22Rv1 (cell line): ENCODE measurements around the gene CEL.
A peak's percentile ranks its signal among the peaks of the same experiment; 100 is the strongest.
"Not testable (repeated sequence)": the region's sequence is repeated elsewhere in the genome, so short reads cannot be mapped to it uniquely, and the experiment has no call there.

Experiments
- H3K27ac ChIP-seq: fragments of 450-650 bp; 2 replicates; pipeline ENCODE4 v1.5.1; 2017
- ZFX ChIP-seq: fragments of 450-650 bp; IDR thresholded peaks from 2 replicates; pipeline ENCODE4 v1.6.1; 2017; ENCODE audit warnings: antibody characterized with exemption, borderline replicate concordance
- TF ChIP-seq, protein P1 (sequence below): fragments of 450-650 bp; IDR thresholded peaks from 2 replicates; pipeline ENCODE4 v1.5.1; 2017; ENCODE audit warnings: mild to moderate bottlenecking

The CEL gene

DNA sequence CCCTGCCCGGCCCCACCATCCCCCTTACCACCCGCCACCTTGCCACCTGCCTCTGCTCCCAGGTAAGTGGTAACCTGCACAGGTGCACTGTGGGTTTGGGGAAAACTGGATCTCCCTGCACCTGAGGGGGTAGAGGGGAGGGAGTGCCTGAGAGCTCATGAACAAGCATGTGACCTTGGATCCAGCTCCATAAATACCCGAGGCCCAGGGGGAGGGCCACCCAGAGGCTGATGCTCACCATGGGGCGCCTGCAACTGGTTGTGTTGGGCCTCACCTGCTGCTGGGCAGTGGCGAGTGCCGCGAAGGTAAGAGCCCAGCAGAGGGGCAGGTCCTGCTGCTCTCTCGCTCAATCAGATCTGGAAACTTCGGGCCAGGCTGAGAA, at the start of gene CEL:
Gene CEL (plus strand): TSS at position 218 of the 382 bp plus-strand sequence. CDS start 22 bp downstream, at position 240.
- not testable (repeated sequence) for H3K27ac ChIP-seq

DNA sequence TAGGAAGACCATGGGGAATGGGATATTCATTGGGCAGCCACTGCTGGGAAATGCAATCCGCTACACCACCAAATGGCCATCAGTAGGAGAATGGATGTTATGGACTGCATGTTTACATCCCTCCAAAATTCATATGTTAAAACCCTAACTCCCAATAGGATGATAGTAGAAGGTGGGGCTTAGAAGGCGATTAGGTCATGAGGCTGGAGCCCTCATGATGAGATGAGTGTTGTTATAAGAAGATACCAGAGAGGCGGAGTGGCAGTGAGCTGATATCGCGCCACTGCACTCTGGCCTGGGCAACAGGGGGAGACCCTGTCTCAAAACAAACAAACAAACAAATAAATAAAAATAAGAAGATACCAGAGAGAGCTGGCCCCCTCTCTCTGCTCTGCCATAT, 47.1 kb upstream of the CEL start:
- H3K27ac ChIP-seq, result no peak overlapping the region
- TF ChIP-seq, protein P1, sequence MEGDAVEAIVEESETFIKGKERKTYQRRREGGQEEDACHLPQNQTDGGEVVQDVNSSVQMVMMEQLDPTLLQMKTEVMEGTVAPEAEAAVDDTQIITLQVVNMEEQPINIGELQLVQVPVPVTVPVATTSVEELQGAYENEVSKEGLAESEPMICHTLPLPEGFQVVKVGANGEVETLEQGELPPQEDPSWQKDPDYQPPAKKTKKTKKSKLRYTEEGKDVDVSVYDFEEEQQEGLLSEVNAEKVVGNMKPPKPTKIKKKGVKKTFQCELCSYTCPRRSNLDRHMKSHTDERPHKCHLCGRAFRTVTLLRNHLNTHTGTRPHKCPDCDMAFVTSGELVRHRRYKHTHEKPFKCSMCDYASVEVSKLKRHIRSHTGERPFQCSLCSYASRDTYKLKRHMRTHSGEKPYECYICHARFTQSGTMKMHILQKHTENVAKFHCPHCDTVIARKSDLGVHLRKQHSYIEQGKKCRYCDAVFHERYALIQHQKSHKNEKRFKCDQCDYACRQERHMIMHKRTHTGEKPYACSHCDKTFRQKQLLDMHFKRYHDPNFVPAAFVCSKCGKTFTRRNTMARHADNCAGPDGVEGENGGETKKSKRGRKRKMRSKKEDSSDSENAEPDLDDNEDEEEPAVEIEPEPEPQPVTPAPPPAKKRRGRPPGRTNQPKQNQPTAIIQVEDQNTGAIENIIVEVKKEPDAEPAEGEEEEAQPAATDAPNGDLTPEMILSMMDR, result no peak
- no peak for TF ChIP-seq ZFX

DNA sequence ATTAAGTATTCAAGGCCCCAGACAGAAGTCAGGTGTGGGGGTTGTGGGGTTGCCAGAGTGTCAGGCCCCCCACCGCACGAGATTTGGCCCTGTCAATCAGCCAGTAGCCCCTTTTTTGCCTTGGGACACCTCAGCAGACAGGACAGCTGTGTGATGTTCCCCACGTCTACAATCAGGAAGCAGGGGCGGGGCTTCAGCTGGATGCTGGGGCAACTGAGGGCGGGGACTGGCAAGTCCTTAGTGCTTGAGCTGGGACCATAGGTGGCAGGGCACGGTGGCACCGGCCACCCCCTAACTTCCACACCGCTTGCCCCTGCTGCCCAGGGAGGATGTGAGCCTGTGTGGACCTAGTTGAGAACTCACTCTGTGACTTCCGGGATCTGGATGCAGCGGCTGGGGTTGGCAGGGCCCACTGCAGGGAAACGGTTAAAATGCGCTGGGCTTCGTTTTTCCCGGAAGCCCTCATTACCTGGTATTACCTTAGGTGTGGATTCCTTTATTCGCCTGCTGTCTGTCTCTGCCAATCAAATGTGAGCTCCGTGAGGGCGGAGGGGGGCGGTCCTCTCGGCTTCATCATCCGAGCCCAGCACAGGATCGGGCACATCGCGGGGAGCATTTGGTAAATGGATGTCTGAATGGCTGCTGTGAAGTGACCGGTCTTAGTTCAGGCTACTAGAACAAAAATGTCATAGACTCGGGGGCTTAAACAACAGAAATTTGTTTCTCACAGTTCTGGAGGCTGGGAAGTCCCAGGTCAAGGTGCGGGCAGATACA, 38.5 kb upstream of the CEL start:
- TF ChIP-seq ZFX, result no peak
- TF ChIP-seq, protein P1, result no peak
- no peak overlapping the region for H3K27ac ChIP-seq

DNA sequence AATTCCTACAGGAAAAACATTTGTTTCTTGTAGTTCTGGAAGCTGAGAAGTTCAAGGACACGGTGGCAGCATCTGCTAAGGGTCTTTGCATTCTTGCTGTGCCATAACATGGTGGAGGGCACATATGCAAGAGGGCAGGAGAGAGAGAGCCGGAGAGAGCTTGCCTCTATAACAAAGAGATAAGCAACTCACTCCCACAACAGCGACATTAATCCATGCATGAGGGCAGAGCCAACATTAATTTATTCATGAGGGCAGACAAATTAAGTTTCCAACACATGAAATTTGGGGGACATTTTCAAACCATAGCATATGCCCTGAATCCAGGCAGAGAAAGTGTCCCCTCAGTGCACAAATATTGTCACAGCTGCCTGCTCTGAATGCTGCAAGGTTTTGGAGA, 35.4 kb upstream of the CEL start:
- TF ChIP-seq, protein P1, result no peak
- TF ChIP-seq ZFX, result no peak
- no peak overlapping the region for H3K27ac ChIP-seq

DNA sequence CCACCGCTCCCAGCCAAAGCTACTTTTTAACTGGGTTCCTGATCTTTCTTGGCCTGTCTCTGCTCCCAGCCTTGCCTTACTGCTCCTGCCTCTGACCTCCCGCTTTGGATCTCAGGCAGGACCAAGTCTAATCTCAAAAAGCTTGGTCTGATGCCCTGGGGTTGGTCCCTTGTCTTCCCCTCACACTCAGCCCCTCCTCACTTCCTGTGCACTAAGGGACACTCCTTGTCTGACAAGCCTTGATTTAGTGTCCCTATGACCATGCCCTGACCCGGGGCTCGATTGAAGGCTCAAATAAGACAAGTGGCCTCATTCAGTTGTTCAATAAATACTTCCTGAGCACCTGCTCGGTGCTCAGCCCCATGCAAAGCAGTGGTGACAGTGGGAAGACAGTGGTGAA, 34.6 kb upstream of the CEL start:
- no peak overlapping the region for H3K27ac ChIP-seq
- TF ChIP-seq ZFX, result no peak
- TF ChIP-seq, protein P1, result no peak

DNA sequence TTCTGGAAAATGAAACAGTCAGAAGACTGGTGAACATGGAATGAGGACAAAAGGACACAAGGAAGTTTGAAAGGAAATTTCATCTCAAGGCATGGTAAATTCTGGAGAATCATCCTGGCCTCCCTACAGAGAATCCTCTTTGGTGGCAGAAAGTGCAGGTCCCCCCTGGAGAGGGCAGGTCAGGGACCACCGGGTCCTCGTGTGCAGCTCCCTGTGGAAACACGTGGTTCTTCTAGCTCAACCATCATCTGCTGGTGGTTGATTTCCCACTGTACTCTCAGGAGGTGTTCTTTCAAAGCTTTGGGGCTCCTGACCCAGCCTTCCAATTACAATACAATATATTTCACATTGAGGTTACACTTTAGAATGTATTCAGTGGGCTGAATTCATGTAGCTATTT, 33.6 kb upstream of the CEL start:
- H3K27ac ChIP-seq, result no peak overlapping the region
- TF ChIP-seq, protein P1, result no peak
- no peak for TF ChIP-seq ZFX

DNA sequence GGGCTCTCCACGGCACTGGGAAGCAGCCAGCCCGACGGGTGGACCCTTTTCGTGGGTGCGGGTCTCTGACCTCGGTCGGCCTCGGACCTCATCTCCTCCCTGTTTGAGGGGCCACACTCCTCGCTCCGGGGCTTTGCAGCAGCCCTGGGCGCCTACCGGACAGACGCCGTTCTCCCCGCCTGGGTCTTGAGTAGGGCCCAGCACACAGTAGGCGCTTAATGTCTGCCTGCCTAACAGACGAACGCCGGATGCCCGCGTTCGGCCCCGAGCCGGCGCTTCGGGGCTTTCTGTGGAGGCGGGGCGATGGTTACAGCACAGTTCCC, 31.8 kb upstream of the CEL start:
- TF ChIP-seq, protein P1, result no peak
- TF ChIP-seq ZFX, result no peak
- H3K27ac ChIP-seq, result peak overlapping the region; percentile 75
